HepG2 (cell line): Measurements from ENCODE around the gene IQGAP2. TPM values are rescaled to one million over a fixed set of nuclear protein-coding genes. Genes with fewer than 3 reads are reported as not detected.

Experiments
- CAMTA2 ChIP-seq: sonication (generic); formaldehyde crosslinking; IDR thresholded peaks from 2 replicates; pipeline ENCODE4 v1.4.0; 2020; ENCODE audit warnings: mild to moderate bottlenecking, missing genetic modification reagents, borderline replicate concordance
- FOXK2 ChIP-seq: fragments of 450-650 bp; IDR thresholded peaks from 2 replicates; pipeline ENCODE4 v1.6.1; 2016
- ISX ChIP-seq: sonication (generic); formaldehyde crosslinking; conservative IDR thresholded peaks from 2 replicates; pipeline ENCODE4 v1.5.0; 2020; ENCODE audit warnings: missing genetic modification reagents
- JDP2 ChIP-seq: sonication (generic); formaldehyde crosslinking; IDR thresholded peaks from 2 replicates; pipeline ENCODE4 v1.8.1; 2022; ENCODE audit warnings: missing genetic modification reagents, borderline replicate concordance
- MBNL3 ChIP-seq: fragments of 250-450 bp; sonication (Bioruptor Pico); conservative IDR thresholded peaks from 2 replicates; pipeline ENCODE4 v1.8.0; 2022; ENCODE audit warnings: mild to moderate bottlenecking, inconsistent platforms
- NFE2L2 ChIP-seq: fragments of 150-350 bp; IDR thresholded peaks from 2 replicates; pipeline ENCODE4 v1.6.1; 2014; ENCODE audit warnings: low read length
- NRL ChIP-seq: sonication (generic); formaldehyde crosslinking; IDR thresholded peaks from 2 replicates; pipeline ENCODE4 v1.5.0; 2020; ENCODE audit warnings: missing genetic modification reagents, mild to moderate bottlenecking, moderate library complexity, borderline replicate concordance
- REXO4 ChIP-seq: sonication (generic); formaldehyde crosslinking; IDR thresholded peaks from 2 replicates; pipeline ENCODE4 v1.8.0; 2022; ENCODE audit warnings: missing genetic modification reagents, mild to moderate bottlenecking, borderline replicate concordance
- SATB2 ChIP-seq: sonication (generic); formaldehyde crosslinking; IDR thresholded peaks from 2 replicates; pipeline ENCODE4 v1.5.0; 2020; ENCODE audit warnings: missing genetic modification reagents
- TBP ChIP-seq: sonication (generic); formaldehyde crosslinking; IDR thresholded peaks from 2 replicates; pipeline ENCODE4 v1.5.0; 2020; ENCODE audit warnings: missing genetic modification reagents
- ZNF543 ChIP-seq: sonication (generic); formaldehyde crosslinking; IDR thresholded peaks from 2 replicates; pipeline ENCODE4 v1.4.0; 2020; ENCODE audit warnings: mild to moderate bottlenecking, missing genetic modification reagents
- ZNF572 ChIP-seq: sonication (generic); formaldehyde crosslinking; IDR thresholded peaks from 2 replicates; pipeline ENCODE4 v1.5.1; 2020; ENCODE audit warnings: mild to moderate bottlenecking, missing genetic modification reagents
- ZNF737 ChIP-seq: sonication (generic); formaldehyde crosslinking; IDR thresholded peaks from 2 replicates; pipeline ENCODE4 v1.5.0; 2020; ENCODE audit warnings: missing genetic modification reagents, mild to moderate bottlenecking, borderline replicate concordance
- ZNF773 ChIP-seq: sonication (generic); formaldehyde crosslinking; IDR thresholded peaks from 2 replicates; pipeline ENCODE4 v1.4.0; 2020; ENCODE audit warnings: missing genetic modification reagents, borderline replicate concordance
- polyA plus RNA-seq, 8 experiments: library from polyadenylated mRNA; depleted of rRNA in 3 of 8; stranded (reverse) in 7 of 8; unstranded in 1 of 8; fragments of >200 nt; fragmentation: Illumina TruSeq in 4 of 8; extraction: Trizol in 4 of 8; gene quantifications; 2 replicates each; pipeline versions ENCODE4 v1.2.1 to v1.2.3, GENCODE V29; 2011 to 2016; ENCODE audit warnings: low read depth in 4 of 8, missing spikeins in 1 of 8, mixed read lengths in 1 of 8; ENCODE audit not compliant: insufficient read depth in 1 of 8
- total RNA-seq, 5 experiments: library from RNA; depleted of rRNA; stranded (reverse); fragments of >200 nt; fragmentation: Illumina TruSeq; extraction: Trizol; gene quantifications; 2 replicates each; pipeline ENCODE4 v1.2.3, GENCODE V29; 2016; ENCODE audit warnings: low read depth in 1 of 5
- TF ChIP-seq, protein P1 (sequence below): IDR thresholded peaks from 2 replicates; pipeline ENCODE4 v1.6.1; 2012; ENCODE audit warnings: low read depth, low read length, improper control_type of control experiment
- TF ChIP-seq, protein P2 (sequence below): sonication (generic); formaldehyde crosslinking; IDR thresholded peaks from 2 replicates; pipeline ENCODE4 v1.9.0; 2021; ENCODE audit warnings: missing genetic modification reagents, borderline replicate concordance
- TF ChIP-seq, protein P3 (sequence below): sonication (generic); formaldehyde crosslinking; IDR thresholded peaks from 2 replicates; pipeline ENCODE4 v1.5.1; 2020; ENCODE audit warnings: missing genetic modification reagents, mild to moderate bottlenecking, borderline replicate concordance
- TF ChIP-seq, protein P4 (sequence below): sonication (generic); formaldehyde crosslinking; IDR thresholded peaks from 2 replicates; pipeline ENCODE4 v1.5.0; 2020; ENCODE audit warnings: missing genetic modification reagents, mild to moderate bottlenecking, borderline replicate concordance
- TF ChIP-seq, protein P5 (sequence below): sonication (generic); IDR thresholded peaks from 2 replicates; pipeline ENCODE4 v1.6.1; 2016; ENCODE audit warnings: low read depth, borderline replicate concordance

Gene IQGAP2
- total and polyA plus RNA-seq, 2 of the 13 experiments (the other 11 are each of a cell fraction or from before 2014, with no cell fraction given), result 35.2 to 83.3 TPM

DNA sequence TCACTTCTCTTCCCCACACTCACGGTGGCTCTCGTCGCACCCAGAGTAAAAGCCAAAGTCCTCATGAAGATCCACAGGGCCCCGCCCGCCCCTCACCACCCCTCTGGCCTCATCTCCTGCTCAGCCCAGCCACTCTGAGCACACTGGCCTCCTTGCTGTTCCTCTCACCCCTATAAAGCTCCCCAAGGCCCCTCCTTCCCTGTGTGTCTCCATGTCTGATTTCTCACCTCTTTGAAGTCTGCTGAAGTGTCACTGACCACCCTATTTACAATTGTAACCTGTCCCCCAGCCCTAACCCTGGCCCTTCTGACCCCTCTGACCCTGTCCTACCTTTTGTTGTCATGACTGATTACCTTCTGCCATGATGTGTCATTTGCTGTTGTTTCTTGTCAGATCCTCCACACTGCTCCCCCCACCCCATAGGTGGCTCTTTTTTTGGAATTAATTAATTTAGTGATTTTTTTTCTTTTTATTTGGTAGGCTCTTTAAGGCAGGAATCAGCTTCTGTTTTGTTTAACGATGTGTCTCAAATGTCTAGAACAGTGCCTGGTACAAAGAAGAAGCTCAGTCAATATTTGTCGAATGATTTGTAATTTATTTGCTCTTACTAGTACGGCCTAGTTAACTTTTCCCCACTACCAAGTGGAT lies 90.2 kb downstream of the IQGAP2 start (continued):
- TF ChIP-seq, protein P1, sequence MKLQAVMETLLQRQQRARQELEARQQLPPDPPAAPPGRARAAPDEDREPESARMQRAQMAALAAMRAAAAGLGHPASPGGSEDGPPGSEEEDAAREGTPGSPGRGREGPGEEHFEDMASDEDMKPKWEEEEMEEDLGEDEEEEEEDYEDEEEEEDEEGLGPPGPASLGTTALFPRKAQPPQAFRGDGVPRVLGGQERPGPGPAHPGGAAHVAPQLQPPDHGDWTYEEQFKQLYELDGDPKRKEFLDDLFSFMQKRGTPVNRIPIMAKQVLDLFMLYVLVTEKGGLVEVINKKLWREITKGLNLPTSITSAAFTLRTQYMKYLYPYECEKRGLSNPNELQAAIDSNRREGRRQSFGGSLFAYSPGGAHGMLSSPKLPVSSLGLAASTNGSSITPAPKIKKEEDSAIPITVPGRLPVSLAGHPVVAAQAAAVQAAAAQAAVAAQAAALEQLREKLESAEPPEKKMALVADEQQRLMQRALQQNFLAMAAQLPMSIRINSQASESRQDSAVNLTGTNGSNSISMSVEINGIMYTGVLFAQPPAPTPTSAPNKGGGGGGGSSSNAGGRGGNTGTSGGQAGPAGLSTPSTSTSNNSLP, result no peak
- TF ChIP-seq FOXK2 (0 out of 2 replicates have a peak, but pooled peaks have one; percentile 10), REXO4 (CRISPR knock-in tag) (no peak), TBP (CRISPR knock-in tag) (no peak), MBNL3 (CRISPR knock-in tag) (no peak), JDP2 (no peak), ZNF737 (no peak), CAMTA2 (CRISPR knock-in tag) (no peak), ZNF572 (CRISPR knock-in tag) (no peak), ZNF543 (CRISPR knock-in tag) (no peak), NRL (CRISPR knock-in tag) (no peak), ISX (CRISPR knock-in tag) (no peak), NFE2L2 (no peak), ZNF773 (no peak), SATB2 (no peak)
- TF ChIP-seq, protein P2, sequence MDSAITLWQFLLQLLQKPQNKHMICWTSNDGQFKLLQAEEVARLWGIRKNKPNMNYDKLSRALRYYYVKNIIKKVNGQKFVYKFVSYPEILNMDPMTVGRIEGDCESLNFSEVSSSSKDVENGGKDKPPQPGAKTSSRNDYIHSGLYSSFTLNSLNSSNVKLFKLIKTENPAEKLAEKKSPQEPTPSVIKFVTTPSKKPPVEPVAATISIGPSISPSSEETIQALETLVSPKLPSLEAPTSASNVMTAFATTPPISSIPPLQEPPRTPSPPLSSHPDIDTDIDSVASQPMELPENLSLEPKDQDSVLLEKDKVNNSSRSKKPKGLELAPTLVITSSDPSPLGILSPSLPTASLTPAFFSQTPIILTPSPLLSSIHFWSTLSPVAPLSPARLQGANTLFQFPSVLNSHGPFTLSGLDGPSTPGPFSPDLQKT (CRISPR knock-in tag), result no peak
- TF ChIP-seq, protein P3, sequence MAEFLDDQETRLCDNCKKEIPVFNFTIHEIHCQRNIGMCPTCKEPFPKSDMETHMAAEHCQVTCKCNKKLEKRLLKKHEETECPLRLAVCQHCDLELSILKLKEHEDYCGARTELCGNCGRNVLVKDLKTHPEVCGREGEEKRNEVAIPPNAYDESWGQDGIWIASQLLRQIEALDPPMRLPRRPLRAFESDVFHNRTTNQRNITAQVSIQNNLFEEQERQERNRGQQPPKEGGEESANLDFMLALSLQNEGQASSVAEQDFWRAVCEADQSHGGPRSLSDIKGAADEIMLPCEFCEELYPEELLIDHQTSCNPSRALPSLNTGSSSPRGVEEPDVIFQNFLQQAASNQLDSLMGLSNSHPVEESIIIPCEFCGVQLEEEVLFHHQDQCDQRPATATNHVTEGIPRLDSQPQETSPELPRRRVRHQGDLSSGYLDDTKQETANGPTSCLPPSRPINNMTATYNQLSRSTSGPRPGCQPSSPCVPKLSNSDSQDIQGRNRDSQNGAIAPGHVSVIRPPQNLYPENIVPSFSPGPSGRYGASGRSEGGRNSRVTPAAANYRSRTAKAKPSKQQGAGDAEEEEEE, result no peak
- TF ChIP-seq, protein P4, sequence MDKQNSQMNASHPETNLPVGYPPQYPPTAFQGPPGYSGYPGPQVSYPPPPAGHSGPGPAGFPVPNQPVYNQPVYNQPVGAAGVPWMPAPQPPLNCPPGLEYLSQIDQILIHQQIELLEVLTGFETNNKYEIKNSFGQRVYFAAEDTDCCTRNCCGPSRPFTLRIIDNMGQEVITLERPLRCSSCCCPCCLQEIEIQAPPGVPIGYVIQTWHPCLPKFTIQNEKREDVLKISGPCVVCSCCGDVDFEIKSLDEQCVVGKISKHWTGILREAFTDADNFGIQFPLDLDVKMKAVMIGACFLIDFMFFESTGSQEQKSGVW, result no peak
- TF ChIP-seq, protein P5, sequence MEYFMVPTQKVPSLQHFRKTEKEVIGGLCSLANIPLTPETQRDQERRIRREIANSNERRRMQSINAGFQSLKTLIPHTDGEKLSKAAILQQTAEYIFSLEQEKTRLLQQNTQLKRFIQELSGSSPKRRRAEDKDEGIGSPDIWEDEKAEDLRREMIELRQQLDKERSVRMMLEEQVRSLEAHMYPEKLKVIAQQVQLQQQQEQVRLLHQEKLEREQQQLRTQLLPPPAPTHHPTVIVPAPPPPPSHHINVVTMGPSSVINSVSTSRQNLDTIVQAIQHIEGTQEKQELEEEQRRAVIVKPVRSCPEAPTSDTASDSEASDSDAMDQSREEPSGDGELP, result no peak; the same call in 1 of the 2 replicates
